Testis (tissue), 2 donors: ENCODE results near the gene C2orf49.

ENCODE experiments used
- POLR2A ChIP-seq: fragments of 450-650 bp; IDR thresholded peaks from one replicate; pipeline ENCODE4 v1.6.1; 2017; ENCODE audit warnings: antibody characterized with exemption, mild to moderate bottlenecking, moderate library complexity
- TF ChIP-seq, protein P1 (sequence below), 3 experiments: fragments of 450-650 bp in 2 of 3; fragments of 200-600 bp in 1 of 3; sonication (generic) in 1 of 3; IDR thresholded peaks; one replicate each; pipeline ENCODE4 v1.5.1; 2016 to 2019; ENCODE audit warnings: antibody characterized with exemption in 3 of 3, mild to moderate bottlenecking in 2 of 3, moderate library complexity in 1 of 3

GRCh38 chr2:105394951-105395611 is 57.7 kb downstream of the C2orf49 start:
- TF ChIP-seq, protein P1, sequence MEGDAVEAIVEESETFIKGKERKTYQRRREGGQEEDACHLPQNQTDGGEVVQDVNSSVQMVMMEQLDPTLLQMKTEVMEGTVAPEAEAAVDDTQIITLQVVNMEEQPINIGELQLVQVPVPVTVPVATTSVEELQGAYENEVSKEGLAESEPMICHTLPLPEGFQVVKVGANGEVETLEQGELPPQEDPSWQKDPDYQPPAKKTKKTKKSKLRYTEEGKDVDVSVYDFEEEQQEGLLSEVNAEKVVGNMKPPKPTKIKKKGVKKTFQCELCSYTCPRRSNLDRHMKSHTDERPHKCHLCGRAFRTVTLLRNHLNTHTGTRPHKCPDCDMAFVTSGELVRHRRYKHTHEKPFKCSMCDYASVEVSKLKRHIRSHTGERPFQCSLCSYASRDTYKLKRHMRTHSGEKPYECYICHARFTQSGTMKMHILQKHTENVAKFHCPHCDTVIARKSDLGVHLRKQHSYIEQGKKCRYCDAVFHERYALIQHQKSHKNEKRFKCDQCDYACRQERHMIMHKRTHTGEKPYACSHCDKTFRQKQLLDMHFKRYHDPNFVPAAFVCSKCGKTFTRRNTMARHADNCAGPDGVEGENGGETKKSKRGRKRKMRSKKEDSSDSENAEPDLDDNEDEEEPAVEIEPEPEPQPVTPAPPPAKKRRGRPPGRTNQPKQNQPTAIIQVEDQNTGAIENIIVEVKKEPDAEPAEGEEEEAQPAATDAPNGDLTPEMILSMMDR (IDR thresholded peaks at IDR 0.05) = no peak
- TF ChIP-seq POLR2A = no peak
